SK-N-SH (cell line): ENCODE results near the gene GRIP1. TPM values are rescaled to one million over a fixed set of nuclear protein-coding genes. Genes with fewer than 3 reads are reported as not detected.

Source experiments
- CTCF ChIA-PET: fragments of 300-600, 350-600 bp; formaldehyde crosslinking; extraction: SDS; loops from one replicate; lab custom pipeline; 2021; lab: Yijun Ruan, JAX
- POLR2A ChIA-PET: fragments of 350-600 bp; sonication (Branson Sonifier 250); formaldehyde crosslinking; extraction: SDS; loops from one replicate; lab custom pipeline; 2020; ENCODE audit warnings: antibody characterized with exemption, inconsistent platforms; lab: Yijun Ruan, JAX
- DNase-seq: peaks from one replicate; pipeline ENCODE4 v3.0.0; 2012
- H2AFZ ChIP-seq: fragments of 200-600 bp; sonication (generic); 2 replicates; pipeline ENCODE4 v1.8.1; 2016; ENCODE audit warnings: antibody characterized with exemption, mild to moderate bottlenecking, low read depth
- H3F3A ChIP-seq: fragments of 200-600 bp; sonication (generic); replicated peaks from 2 replicates; pipeline ENCODE3; 2016; ENCODE audit warnings: antibody characterized with exemption, mild to moderate bottlenecking; ENCODE audit not compliant: insufficient read depth
- H3K27ac ChIP-seq, 2 experiments: fragments of 200-500 bp in 1 of 2; fragments of 200-600 bp in 1 of 2; sonication (Bioruptor generic) in 1 of 2; sonication (generic), shearing (Covaris generic) in 1 of 2; 2 replicates each; pipeline versions ENCODE4 v1.5.1 to v1.6.1; 2014 to 2016; ENCODE audit warnings: low read depth in 2 of 2, inconsistent platforms in 1 of 2, low read length in 1 of 2, mild to moderate bottlenecking in 1 of 2, mixed read lengths in 1 of 2
- H3K27me3 ChIP-seq: fragments of 200-600 bp; sonication (generic), shearing (Covaris generic); 2 replicates; pipeline ENCODE4 v1.6.1; 2016; ENCODE audit warnings: mixed run types; ENCODE audit not compliant: insufficient read depth
- H3K36me3 ChIP-seq, 2 experiments: fragments of 200-500 bp in 1 of 2; fragments of 200-600 bp in 1 of 2; sonication (Bioruptor generic) in 1 of 2; sonication (generic) in 1 of 2; replicated peaks in 1 of 2; 2 replicates each; pipeline versions ENCODE3 to v1.5.1; 2014 to 2016; ENCODE audit warnings: low read length in 1 of 2, mild to moderate bottlenecking in 1 of 2; ENCODE audit not compliant: insufficient read depth in 2 of 2, control insufficient read depth in 1 of 2
- H3K4me1 ChIP-seq, 2 experiments: fragments of 200-500 bp in 1 of 2; fragments of 200-600 bp in 1 of 2; sonication (Bioruptor generic) in 1 of 2; sonication (generic), shearing (Covaris generic) in 1 of 2; 2 replicates each; pipeline versions ENCODE4 v1.5.1 to v1.6.1; 2014 to 2016; ENCODE audit warnings: low read depth in 1 of 2, low read length in 1 of 2, mixed run types in 1 of 2; ENCODE audit not compliant: insufficient read depth in 2 of 2, control insufficient read depth in 1 of 2
- H3K4me2 ChIP-seq: fragments of 200-600 bp; sonication (generic), shearing (Covaris generic); 2 replicates; pipeline ENCODE4 v1.6.1; 2017; ENCODE audit warnings: mixed run types
- H3K4me3 ChIP-seq, 2 experiments: fragments of 200-500 bp in 1 of 2; fragments of 200-600 bp in 1 of 2; sonication (Bioruptor generic) in 1 of 2; sonication (generic), shearing (Covaris generic) in 1 of 2; 2 replicates each; pipeline versions ENCODE4 v1.5.1 to v1.8.1; 2014 to 2016; ENCODE audit warnings: low read depth in 2 of 2, inconsistent platforms in 1 of 2, low read length in 1 of 2, mild to moderate bottlenecking in 1 of 2, mixed read lengths in 1 of 2, moderate library complexity in 1 of 2
- H3K79me2 ChIP-seq: fragments of 200-600 bp; sonication (generic); 2 replicates; pipeline ENCODE4 v1.8.1; 2017; ENCODE audit warnings: mild to moderate bottlenecking; ENCODE audit not compliant: insufficient read depth
- H3K9ac ChIP-seq: fragments of 200-600 bp; sonication (generic); 2 replicates; pipeline ENCODE4 v1.6.1; 2017; ENCODE audit warnings: mixed run types
- H3K9me2 ChIP-seq: fragments of 200-600 bp; sonication (generic); 2 replicates; pipeline ENCODE4 v1.6.1; 2017; ENCODE audit warnings: mixed run types
- H3K9me3 ChIP-seq: fragments of 200-600 bp; sonication (generic); 2 replicates; pipeline ENCODE4 v1.6.1; 2017; ENCODE audit warnings: mixed run types, mild to moderate bottlenecking, moderate library complexity
- H4K20me1 ChIP-seq: fragments of 200-600 bp; sonication (generic); 2 replicates; pipeline ENCODE4 v1.6.1; 2017; ENCODE audit warnings: mild to moderate bottlenecking, mixed run types; ENCODE audit not compliant: insufficient read depth
- ELF1 ChIP-seq: IDR thresholded peaks from 2 replicates; pipeline ENCODE4 v1.4.0; 2012
- EP300 ChIP-seq, 2 experiments: IDR thresholded peaks; 2 replicates each; pipeline versions ENCODE4 v1.4.0 to v1.6.1; 2012; ENCODE audit warnings: borderline replicate concordance in 1 of 2, low read depth in 1 of 2, low read length in 1 of 2
- EZH2phosphoT487 ChIP-seq: fragments of 200-600 bp; sonication (generic); IDR thresholded peaks from 2 replicates; pipeline ENCODE4 v1.6.1; 2017; ENCODE audit warnings: low read depth, mixed run types, mild to moderate bottlenecking, antibody characterized with exemption, moderate library complexity, borderline replicate concordance
- FOXJ3 ChIP-seq: sonication (generic); formaldehyde crosslinking; IDR thresholded peaks from 2 replicates; pipeline ENCODE4 v1.5.1; 2020; ENCODE audit warnings: mild to moderate bottlenecking, missing genetic modification reagents
- MXI1 ChIP-seq: IDR thresholded peaks from 2 replicates; pipeline ENCODE4 v1.6.1; 2012; ENCODE audit warnings: mild to moderate bottlenecking, low read depth, low read length, improper control_type of control experiment
- NFIC ChIP-seq: IDR thresholded peaks from 2 replicates; pipeline ENCODE4 v1.4.0; 2012; ENCODE audit warnings: borderline replicate concordance
- RAD21 ChIP-seq: IDR thresholded peaks from 2 replicates; pipeline ENCODE4 v1.6.1; 2012; ENCODE audit warnings: mild to moderate bottlenecking, low read length
- RCOR1 ChIP-seq: fragments of 150-350 bp; IDR thresholded peaks from 2 replicates; pipeline ENCODE4 v1.6.1; 2017; ENCODE audit warnings: antibody characterized with exemption, low read length
- RFX5 ChIP-seq: IDR thresholded peaks from 2 replicates; pipeline ENCODE4 v1.6.1; 2012; ENCODE audit warnings: mild to moderate bottlenecking, improper control_type of control experiment, low read length
- SMC3 ChIP-seq: IDR thresholded peaks from 2 replicates; pipeline ENCODE4 v1.6.1; 2012; ENCODE audit warnings: low read depth, low read length, improper control_type of control experiment
- TCF12 ChIP-seq: IDR thresholded peaks from 2 replicates; pipeline ENCODE4 v1.4.0; 2012
- TEAD4 ChIP-seq: IDR thresholded peaks from 2 replicates; pipeline ENCODE4 v1.4.0; 2012; ENCODE audit warnings: mild to moderate bottlenecking, borderline replicate concordance; ENCODE audit not compliant: insufficient read depth
- WGBS: methylation state at CpG from one replicate; pipeline ENCODE4 v1.1.6; 2017; ENCODE audit warnings: low lambda C conversion rate; 5-methylcytosine and 5-hydroxymethylcytosine counted together
- polyA plus RNA-seq, 3 experiments: library from polyadenylated mRNA; depleted of rRNA; stranded (reverse); fragments of >200 nt; gene quantifications; 2 replicates each; pipeline ENCODE4 v1.2.3, GENCODE V29; 2012
- TF ChIP-seq, protein P1 (sequence below): IDR thresholded peaks from 2 replicates; pipeline ENCODE4 v1.4.0; 2012; ENCODE audit warnings: low read depth, borderline replicate concordance
- TF ChIP-seq, protein P2 (sequence below): fragments of 150-350 bp; IDR thresholded peaks from 2 replicates; pipeline ENCODE4 v1.6.1; 2017; ENCODE audit warnings: antibody characterized with exemption, low read length, low read depth, borderline replicate concordance
- TF ChIP-seq, protein P3 (sequence below): fragments of 200-600 bp; sonication (generic); IDR thresholded peaks from 2 replicates; pipeline ENCODE4 v1.6.1; 2017; ENCODE audit warnings: antibody characterized with exemption, mild to moderate bottlenecking, moderate library complexity

Gene GRIP1
- polyA plus RNA-seq, 1 of the 3 experiments (the other 2 are of a cell fraction), result 0.07 TPM

GRCh38 chr12:66636771-66637170 lies 42.1 kb downstream of the GRIP1 start:
- 22% methylated on average over 3 of the region's 3 CpGs for WGBS
- no peaks in the 10 kb centered on the region for H3K9me3 ChIP-seq
- H3K27ac ChIP-seq, result no peak overlapping the region
- no peak for TF ChIP-seq EP300 (IDR thresholded peaks at IDR 0.05; ENCODE audit: borderline replicate concordance in 1 of 2, low read depth in 1 of 2, low read length in 1 of 2)
- TF ChIP-seq, protein P1, sequence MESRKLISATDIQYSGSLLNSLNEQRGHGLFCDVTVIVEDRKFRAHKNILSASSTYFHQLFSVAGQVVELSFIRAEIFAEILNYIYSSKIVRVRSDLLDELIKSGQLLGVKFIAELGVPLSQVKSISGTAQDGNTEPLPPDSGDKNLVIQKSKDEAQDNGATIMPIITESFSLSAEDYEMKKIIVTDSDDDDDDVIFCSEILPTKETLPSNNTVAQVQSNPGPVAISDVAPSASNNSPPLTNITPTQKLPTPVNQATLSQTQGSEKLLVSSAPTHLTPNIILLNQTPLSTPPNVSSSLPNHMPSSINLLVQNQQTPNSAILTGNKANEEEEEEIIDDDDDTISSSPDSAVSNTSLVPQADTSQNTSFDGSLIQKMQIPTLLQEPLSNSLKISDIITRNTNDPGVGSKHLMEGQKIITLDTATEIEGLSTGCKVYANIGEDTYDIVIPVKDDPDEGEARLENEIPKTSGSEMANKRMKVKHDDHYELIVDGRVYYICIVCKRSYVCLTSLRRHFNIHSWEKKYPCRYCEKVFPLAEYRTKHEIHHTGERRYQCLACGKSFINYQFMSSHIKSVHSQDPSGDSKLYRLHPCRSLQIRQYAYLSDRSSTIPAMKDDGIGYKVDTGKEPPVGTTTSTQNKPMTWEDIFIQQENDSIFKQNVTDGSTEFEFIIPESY, result no peak
- no peak for TF ChIP-seq RAD21
- TF ChIP-seq, protein P2, sequence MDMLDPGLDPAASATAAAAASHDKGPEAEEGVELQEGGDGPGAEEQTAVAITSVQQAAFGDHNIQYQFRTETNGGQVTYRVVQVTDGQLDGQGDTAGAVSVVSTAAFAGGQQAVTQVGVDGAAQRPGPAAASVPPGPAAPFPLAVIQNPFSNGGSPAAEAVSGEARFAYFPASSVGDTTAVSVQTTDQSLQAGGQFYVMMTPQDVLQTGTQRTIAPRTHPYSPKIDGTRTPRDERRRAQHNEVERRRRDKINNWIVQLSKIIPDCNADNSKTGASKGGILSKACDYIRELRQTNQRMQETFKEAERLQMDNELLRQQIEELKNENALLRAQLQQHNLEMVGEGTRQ, result no peak
- no peak for TF ChIP-seq NFIC
- no peak for TF ChIP-seq ELF1
- no peak for TF ChIP-seq RFX5
- TF ChIP-seq TCF12, result no peak
- H4K20me1 ChIP-seq, result no peaks in the 10 kb centered on the region
- H3K36me3 ChIP-seq, result no peaks in the 10 kb centered on the region
- no peaks in the 10 kb centered on the region for H3K4me1 ChIP-seq
- H3K9ac ChIP-seq, result no peak overlapping the region
- H3K27me3 ChIP-seq, result 0 out of 2 replicates have a peak, but pooled peaks cover under 1% of the 10 kb centered on the region
- H3K4me2 ChIP-seq, result no peak overlapping the region
- H2AFZ ChIP-seq, result no peak overlapping the region
- no peaks in the 10 kb centered on the region for H3K79me2 ChIP-seq
- no peaks in the 10 kb centered on the region for H3K9me2 ChIP-seq
- ChIA-PET CTCF (no interaction called here), POLR2A (no interaction called here)
- H3F3A ChIP-seq, result no peaks in the 10 kb centered on the region
- DNase-seq, result no peak
- H3K4me3 ChIP-seq, result no peak overlapping the region

- POLR2A ChIA-PET, result no interaction called here
- Histone ChIP-seq H3K36me3 (no peaks in the 10 kb centered on the region), H3K9ac (no peak overlapping the region), H3K27ac (no peak overlapping the region), H3K9me2 (no peaks in the 10 kb centered on the region)
- TF ChIP-seq, protein P3, sequence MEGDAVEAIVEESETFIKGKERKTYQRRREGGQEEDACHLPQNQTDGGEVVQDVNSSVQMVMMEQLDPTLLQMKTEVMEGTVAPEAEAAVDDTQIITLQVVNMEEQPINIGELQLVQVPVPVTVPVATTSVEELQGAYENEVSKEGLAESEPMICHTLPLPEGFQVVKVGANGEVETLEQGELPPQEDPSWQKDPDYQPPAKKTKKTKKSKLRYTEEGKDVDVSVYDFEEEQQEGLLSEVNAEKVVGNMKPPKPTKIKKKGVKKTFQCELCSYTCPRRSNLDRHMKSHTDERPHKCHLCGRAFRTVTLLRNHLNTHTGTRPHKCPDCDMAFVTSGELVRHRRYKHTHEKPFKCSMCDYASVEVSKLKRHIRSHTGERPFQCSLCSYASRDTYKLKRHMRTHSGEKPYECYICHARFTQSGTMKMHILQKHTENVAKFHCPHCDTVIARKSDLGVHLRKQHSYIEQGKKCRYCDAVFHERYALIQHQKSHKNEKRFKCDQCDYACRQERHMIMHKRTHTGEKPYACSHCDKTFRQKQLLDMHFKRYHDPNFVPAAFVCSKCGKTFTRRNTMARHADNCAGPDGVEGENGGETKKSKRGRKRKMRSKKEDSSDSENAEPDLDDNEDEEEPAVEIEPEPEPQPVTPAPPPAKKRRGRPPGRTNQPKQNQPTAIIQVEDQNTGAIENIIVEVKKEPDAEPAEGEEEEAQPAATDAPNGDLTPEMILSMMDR, result no peak
- TF ChIP-seq MXI1 (no peak), EZH2phosphoT487 (no peak), RCOR1 (no peak), SMC3 (no peak), TEAD4 (no peak), FOXJ3 (no peak)
- TF ChIP-seq, all 33 proteins: peak for 0
- no peaks in the 10 kb centered on the region for H3K4me1 ChIP-seq
- H3K79me2 ChIP-seq, result no peaks in the 10 kb centered on the region
- H3K4me3 ChIP-seq, result no peak overlapping the region
- no peaks in the 10 kb centered on the region for H3K27me3 ChIP-seq
- H4K20me1 ChIP-seq, result no peaks in the 10 kb centered on the region
- H2AFZ ChIP-seq, result no peak overlapping the region
- WGBS, result 0% methylated on average over 1 of the region's 1 CpG
- no peaks in the 10 kb centered on the region for H3F3A ChIP-seq
- CTCF ChIA-PET, result interaction anchor here (0.7 to 1.6 kb wide), 2 partner anchors 16 to 1266 kb away, joined by 3 read pairs; no protein-coding TSS in a partner anchor
- H3K4me2 ChIP-seq, result no peak overlapping the region
- DNase-seq, result no peak
- H3K9me3 ChIP-seq, result no peaks in the 10 kb centered on the region
Observed at GRCh38 chr12:66633676-66634075, 45.2 kb downstream of the GRIP1 start.
